ENCODE results near the gene C5orf22.
A peak's percentile ranks its signal among the peaks of the same experiment; 100 is the strongest.
"Not testable (repeated sequence)": the region's sequence is repeated elsewhere in the genome, so short reads cannot be mapped to it uniquely, and the experiment has no call there.

C5orf22 gene

GRCh38 chr5:31531888-31532547 is at the start of gene C5orf22, which contains the start of gene DROSHA:
Gene C5orf22, plus strand, starts transcription at chr5:31532301. Its CDS starts 92 bp downstream, at chr5:31532393.
Gene DROSHA, minus strand, starts transcription at chr5:31532093. Its CDS starts 3,034 bp downstream, at chr5:31529059.
- peak; percentile 97 for DNase-seq (ENCODE audit: low spot score)

DNA sequence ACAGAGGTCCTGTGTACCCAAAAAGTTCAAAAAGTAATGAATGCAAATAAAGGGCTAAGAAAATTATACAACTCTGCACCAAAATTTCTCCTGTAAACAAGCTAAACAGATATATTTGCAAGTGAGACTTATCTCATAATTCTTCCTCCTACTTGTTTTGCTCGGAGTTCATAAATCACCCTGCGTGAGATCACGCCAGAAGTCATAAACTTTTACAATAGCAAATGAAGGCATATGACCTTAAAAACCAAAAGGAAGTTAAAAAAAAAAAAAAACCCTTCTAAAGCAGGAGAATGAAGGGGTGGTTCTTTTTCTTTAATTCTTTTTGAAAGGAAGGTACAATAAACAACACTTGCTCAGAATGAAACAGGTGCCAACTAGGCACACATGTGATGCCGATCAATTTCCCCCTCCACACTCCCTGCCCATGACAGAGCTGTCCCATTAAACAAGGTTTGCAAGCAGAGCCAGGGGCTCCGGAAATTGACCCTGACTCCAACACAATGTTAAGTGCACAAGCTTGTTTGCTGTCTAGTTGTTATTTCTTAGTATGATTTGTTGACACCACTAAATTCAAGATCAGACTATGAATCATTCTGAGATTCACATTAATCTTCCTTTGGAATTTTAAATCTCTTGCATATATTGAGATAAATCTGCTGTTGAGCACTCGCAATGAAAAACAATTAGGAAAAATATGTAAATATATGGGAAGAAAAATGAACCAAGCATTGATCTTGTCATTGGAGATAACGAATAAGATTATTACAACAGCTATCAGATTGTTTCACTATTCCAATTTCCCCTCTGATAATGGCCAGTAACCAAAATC is 46.5 kb upstream of the C5orf22 start:
- no peak for DNase-seq (ENCODE audit: low spot score)

DNA sequence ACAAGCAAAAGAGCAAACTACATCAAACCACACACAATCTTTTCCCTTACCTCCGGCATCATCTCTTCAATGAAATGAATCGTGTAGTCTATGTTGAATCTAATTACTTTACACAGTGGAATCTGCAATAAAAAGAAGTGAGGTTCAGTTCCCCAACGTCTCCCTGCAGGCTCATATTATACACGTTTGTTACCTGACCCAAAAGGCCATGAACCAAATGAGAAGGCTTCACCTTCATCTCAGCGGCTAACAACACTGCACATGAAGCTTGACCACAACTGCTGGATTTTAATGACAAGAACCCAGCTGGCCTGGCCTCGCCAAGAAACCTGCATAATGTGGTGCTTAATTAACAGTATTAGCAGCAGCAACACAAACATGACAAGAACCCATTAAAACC is 45.7 kb upstream of the C5orf22 start:
- DNase-seq (ENCODE audit: low spot score), result no peak

GRCh38 chr5:31487506-31487905 is 44.6 kb upstream of the C5orf22 start:
- no peak for DNase-seq (ENCODE audit: low spot score)

GRCh38 chr5:31492869-31493268 is 39.2 kb upstream of the C5orf22 start:
- peak; percentile 9 for DNase-seq (ENCODE audit: low spot score)

GRCh38 chr5:31495336-31495735 is 36.8 kb upstream of the C5orf22 start:
- DNase-seq (ENCODE audit: low spot score), result no peak

GRCh38 chr5:31496301-31496700 is 35.8 kb upstream of the C5orf22 start:
- DNase-seq (ENCODE audit: low spot score), result no peak

DNA sequence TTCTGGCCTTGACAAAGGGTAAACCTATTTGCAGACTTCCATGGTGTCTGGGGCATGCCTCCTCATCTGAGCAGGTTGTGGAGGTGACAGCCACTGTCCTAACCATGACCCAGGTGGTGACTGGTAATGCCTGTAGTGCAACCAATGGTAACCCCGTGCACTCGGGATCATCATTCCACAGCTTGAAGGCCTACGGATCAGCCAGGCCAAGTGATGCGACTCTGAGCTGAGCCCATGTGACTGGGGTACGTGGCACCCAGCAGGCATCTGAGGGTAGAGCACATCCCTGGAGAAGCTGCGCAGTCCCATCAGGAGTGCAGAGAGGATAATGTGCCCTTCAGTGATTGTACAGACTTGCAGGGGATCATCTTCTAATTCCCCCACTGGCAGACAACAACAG is 35.2 kb upstream of the C5orf22 start:
- no peak for DNase-seq (ENCODE audit: low spot score)

GRCh38 chr5:31500256-31500655 is 31.8 kb upstream of the C5orf22 start:
- DNase-seq (ENCODE audit: low spot score), result no peak

DNA sequence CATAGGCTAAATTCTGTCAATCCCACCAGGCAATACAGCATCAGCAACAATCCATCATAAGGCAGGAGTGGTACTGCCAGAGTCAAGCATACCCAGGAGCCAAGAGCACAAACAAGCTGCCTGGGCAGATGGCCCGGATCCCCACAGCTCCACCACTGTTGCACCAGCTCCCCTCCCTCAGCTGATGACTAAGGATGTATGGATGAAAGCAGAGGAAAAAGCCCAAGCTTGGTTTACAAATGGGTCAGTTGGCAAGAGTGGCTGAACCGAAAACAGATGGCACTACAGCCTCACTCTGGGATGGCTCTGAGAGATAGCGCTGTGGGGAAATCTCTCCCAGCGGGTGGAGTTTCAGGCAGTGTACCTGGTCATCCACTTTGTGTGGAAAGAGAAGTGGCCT is 29.6 kb upstream of the C5orf22 start:
- DNase-seq (ENCODE audit: low spot score), result no peak

GRCh38 chr5:31504529-31504928 is 27.6 kb upstream of the C5orf22 start:
- no peak for DNase-seq (ENCODE audit: low spot score)

DNA sequence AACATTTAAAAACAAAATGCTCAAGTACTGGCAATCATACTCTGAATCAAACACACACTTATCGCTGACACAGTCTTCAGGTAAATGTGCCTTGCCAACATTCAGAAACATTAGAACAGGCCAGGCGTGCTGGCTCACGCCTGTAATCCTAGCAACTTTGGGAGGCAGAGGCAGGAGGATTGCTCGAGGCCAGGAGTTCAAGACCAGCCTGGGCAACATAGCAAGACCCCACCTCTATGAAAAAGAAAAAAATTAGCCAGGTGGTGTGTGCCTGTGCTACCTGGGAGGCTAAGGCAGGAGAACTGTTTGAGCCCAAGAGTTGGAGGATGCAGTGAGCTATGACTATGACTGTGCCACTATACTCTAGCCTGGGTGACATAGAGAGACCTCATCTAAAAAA is 20.8 kb upstream of the C5orf22 start:
- DNase-seq (ENCODE audit: low spot score), result no peak

DNA sequence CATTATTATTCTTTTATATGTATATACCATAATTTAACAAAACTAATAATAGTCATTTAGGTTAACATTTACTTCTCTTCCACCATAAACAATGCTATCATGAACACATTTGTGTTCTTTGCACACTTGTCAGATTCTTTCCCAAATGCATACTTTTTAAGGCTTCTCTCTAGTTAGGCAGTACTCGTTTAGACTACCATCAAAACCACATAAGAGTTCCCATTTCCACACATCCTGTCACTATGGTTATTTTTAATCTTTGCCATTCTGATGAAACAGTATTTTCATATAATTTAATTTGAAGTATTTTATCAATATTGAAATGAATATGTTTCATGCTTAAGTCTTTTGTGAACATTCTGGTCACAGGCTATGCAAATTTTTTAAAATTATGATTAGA is 15.3 kb upstream of the C5orf22 start:
- DNase-seq (ENCODE audit: low spot score), result no peak

GRCh38 chr5:31523041-31523440 is 9.1 kb upstream of the C5orf22 start:
- no peak for DNase-seq (ENCODE audit: low spot score)

DNA sequence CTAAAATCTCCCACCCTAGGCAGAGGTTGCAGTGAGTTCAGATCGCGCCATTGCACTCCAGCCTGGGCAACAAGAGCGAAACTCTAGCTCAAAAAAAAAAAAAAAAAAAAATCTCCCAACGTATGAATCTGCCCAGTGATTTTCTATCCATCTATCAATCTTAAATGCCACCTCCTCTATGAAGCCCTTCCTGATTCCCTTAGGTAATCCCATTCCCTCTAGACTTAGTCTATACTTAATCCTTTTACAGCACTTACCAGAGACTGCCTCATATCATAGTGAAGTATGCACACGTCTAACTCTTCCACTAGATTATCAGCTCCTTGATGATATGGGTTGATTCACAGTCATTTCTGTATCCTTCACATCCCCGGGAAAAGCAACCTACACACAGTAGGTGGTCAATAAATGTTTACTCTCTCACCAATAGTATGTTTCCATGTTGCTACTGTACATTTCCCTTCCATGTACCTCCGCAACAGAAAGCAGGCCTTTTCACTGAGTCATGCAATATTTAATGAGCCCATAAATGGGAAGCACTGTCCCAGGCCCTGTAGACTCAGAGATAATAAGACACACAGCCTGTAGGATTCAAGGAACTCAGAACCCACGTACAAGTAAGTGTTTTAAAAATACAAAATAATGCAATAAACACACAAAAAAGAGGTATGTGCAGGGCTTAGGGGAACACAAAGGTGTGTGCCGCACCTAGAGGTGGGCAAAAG is 1.4 kb upstream of the C5orf22 start:
- peak; percentile 46 for DNase-seq (ENCODE audit: low spot score)

DNA sequence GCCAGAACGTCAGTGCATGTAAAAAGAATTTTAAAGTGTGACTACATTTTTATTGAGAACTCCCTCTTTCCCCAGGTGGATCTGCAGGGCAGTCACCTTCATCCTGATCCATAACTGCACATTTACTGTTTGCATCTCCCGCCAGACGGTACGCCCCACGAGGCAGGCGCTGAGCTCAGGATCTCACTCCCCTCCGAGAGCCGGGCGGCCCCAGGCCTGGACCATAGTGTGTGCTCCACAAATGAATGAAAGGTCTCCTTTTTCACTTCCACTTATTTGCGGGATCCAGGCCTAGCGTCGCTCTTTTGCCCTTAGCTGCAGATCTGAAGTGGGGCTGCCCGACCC is 586 bp upstream of the C5orf22 start:
- peak; percentile 30 for DNase-seq (ENCODE audit: low spot score)

DNA sequence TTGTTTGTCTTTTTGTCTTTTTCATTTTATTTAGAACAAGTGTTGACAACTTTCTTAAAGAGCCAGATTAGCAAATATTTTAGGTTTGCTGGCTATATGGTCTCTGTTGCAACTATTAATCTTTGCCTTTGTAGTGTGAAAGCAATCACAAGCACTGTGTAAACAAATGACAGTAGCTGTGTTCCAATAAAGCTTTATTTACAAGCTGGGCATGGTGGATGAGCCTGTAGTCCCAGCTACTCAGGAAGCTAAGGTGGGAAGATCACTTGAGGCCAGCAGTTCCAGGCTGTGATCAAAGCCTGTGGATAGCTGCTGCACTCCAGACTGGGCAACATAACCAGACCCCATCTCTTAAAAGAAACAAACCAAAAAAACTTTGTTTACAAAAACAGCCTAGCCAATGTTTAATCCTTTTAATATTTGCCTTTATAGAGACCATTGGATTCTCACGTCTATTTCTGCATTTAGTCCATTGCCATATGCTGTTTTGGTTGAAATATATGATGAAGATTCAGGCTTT is 2.5 kb downstream of the C5orf22 start:
- no peak for DNase-seq (ENCODE audit: low spot score)

DNA sequence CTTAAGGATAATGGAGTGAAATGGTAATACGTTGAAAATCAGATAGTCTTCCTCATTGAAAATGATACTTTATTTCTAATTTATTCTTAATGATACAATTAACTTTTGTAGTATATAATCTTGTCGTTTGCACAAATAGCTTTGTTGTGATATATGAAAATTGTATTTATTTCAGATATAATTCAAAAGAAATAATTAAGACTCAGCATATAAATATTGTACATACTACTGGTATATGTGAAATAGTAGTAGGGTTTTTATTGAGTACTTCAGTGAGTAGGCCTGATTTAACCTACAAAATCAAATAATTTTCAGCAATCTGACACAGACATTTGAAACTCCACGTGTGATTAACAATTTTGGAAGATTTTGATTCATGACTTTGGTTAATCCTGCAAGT is 4.8 kb downstream of the C5orf22 start:
- no peak for DNase-seq (ENCODE audit: low spot score)

DNA sequence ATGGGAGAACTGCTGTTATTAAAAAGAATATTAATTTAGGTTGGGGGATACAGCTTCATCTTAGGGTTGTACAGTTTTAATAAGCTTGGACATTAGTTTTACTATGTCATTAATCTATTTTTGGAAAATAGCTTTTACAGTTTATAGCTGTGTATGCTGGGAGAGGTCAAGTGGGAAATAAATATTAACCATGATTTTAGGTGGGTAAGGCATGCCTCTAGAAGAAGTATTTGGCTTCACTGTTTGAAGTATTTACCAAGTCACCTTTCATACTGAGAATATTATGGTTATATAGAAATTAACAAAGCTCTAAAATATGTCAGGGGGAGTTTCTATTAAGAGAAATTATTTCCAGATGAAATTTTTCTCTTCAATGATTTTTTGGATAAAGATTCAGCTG is 5.2 kb downstream of the C5orf22 start:
- DNase-seq (ENCODE audit: low spot score), result no peak

- DNase-seq (ENCODE audit: low spot score), result no peak
These were observed 5.8 kb downstream of the C5orf22 start for GRCh38 chr5:31537851-31538250.

- DNase-seq (ENCODE audit: low spot score), result not testable (repeated sequence)
These were observed 17.0 kb downstream of the C5orf22 start for GRCh38 chr5:31549114-31549513.

GRCh38 chr5:31551878-31552277 is 19.8 kb downstream of the C5orf22 start:
- DNase-seq (ENCODE audit: low spot score), result no peak

DNA sequence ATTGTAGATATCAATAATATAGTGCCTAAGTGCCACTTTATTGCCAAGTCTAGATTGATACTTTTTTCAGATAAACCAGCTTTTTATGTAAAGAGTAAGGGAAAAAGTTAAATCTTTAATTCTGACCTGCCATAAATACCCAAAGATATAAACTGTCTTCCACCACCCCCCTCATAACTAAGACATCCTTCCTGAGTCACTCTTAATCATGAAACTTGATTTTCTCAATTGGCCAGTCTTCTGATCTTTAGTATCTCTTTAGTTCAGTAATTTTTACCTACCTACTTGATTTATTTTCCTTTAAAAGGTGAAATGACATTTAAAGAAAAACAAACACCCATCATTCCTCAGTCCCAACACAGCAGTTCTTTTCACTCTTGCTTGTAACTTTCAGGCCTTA is 21.8 kb downstream of the C5orf22 start:
- DNase-seq (ENCODE audit: low spot score), result no peak
